GM12892 (cell line): Measurements from ENCODE around the gene AHNAK2.

Source experiments
- DNase-seq: peaks from one replicate; pipeline ENCODE4 v3.0.0; 2011; ENCODE audit not compliant: insufficient read length
- FAIRE-seq: peaks from 2 replicates; lab custom pipeline; 2011; peaks lifted over from hg19 to GRCh38; lab: Jason Lieb, UNC
- POLR2A ChIP-seq: IDR thresholded peaks from 2 replicates; pipeline ENCODE4 v1.6.1; 2011; ENCODE audit warnings: low read depth, low read length, control low read depth
- POLR2AphosphoS5 ChIP-seq: IDR thresholded peaks from 2 replicates; pipeline ENCODE4 v1.6.1; 2011; ENCODE audit warnings: low read depth, low read length, control low read depth
- TAF1 ChIP-seq: IDR thresholded peaks from 2 replicates; pipeline ENCODE4 v1.6.1; 2011; ENCODE audit warnings: low read depth, mild to moderate bottlenecking, control low read depth, low read length, borderline replicate concordance

AHNAK2 gene

GRCh38 chr14:105019861-105020814 lies 42.0 kb upstream of the AHNAK2 start:
- FAIRE-seq: no peak
- TF ChIP-seq POLR2AphosphoS5: 0 out of 2 replicates have a peak, but pooled peaks have one; percentile 10
- no peak for TF ChIP-seq POLR2A

DNA sequence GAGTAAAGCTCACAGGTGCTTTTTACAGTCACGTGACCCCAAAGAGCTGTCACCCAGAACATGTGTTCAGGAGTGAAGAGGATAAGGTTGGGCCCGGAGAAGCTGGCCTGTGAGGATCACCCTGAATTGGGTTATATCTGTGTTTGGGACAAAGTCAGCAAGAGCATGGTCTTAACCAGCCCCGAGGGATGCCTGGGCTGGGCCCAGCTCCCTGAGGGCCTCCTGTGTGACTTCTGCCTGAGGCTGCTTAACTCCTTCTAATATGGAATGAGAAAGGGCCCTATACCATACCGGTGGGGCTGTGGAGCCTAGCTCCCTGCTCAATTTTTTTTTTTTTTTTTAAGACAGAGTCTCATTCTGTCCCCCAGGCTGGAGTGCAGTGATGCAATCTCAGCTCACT lies 40.2 kb upstream of the AHNAK2 start:
- no peak for TF ChIP-seq POLR2AphosphoS5
- TF ChIP-seq POLR2A: 0 out of 2 replicates have a peak, but pooled peaks have one; percentile 6
- DNase-seq: no peak
- FAIRE-seq: no peak

More at GRCh38 chr14:105019861-105020814, 42.0 kb upstream of the AHNAK2 start:
- peak; percentile 53 for DNase-seq

- FAIRE-seq (no peak), DNase-seq (no peak)
- TF ChIP-seq TAF1 (no peak), POLR2AphosphoS5 (no peak), POLR2A (no peak)
These were observed 37.7 kb upstream of the AHNAK2 start for GRCh38 chr14:105015905-105016304.

GRCh38 chr14:105015242-105015641 lies 37.1 kb upstream of the AHNAK2 start:
- no peak for DNase-seq
- FAIRE-seq: peak; percentile 14
- TF ChIP-seq TAF1 (no peak), POLR2AphosphoS5 (no peak), POLR2A (no peak)

DNA sequence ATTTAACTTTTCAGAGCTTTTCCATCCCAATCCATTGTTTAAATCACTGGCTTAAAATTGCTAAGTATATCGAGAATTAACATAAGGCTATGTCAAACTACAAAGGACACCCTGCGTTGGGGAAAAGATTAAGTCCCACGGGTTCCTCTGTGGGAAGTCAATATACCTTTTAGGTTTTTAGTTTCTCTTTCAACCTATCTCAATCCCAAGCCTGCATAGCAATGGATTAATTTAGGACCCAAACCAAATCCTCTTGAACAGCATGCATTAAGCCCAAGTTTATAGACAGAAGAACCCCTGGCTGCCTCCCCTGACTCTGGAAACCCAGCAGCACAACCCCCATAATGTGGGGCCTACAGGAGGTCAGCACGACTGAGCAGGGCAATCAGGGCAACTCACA lies 36.5 kb upstream of the AHNAK2 start:
- TF ChIP-seq POLR2AphosphoS5 (no peak), POLR2A (no peak), TAF1 (no peak)
- FAIRE-seq (no peak), DNase-seq (no peak)

DNA sequence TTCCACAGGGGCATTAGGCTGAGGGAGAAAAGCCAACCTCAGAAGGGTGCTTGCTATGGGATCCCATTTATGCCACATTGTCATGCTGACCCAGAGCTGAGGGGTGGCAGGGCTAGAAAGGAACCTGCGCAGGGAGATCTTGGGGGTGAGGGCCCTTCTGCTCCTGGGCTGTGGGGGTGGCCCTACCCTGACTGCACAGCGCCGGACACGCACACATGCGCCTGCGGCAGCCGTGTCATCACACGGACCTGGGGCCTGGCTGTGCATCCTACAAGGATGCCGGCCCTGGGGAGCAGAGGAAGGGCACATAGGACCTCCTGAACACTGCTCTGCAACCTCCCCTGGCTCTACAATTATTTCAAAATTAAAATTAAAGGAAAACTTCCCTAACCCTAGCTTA lies 35.9 kb upstream of the AHNAK2 start:
- DNase-seq: no peak
- FAIRE-seq: no peak
- TF ChIP-seq POLR2AphosphoS5 (no peak), POLR2A (no peak), TAF1 (no peak)

DNA sequence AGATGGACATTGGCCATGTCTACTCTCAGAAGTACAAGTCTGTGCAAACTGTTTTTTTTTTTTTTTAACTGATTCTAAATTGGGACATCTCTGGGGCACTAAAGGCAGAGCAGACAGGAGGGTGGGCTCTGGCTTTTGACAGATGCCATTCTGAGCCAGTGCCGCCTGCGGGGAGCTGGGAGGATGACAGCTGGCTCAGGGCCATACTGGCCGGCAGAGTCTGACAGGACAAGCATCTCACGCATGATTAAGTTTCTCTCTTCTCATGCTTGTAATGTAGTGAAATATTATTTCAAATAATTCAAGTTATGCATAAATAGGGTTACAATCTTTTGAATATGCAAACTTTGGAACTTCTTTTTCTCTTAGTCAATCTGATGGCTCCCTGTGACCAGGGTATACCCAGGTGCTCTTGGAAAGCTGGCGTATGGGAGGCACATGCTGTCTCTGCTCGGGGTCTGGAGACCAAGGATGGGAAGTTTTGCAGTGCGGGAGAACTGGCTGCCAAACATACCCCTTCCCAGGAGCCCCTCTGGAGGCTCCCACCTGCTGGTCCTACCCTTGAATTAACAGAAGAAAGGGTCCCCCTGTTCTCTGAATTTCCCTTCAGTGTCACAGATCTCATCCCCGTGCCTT lies 35.1 kb upstream of the AHNAK2 start:
- no peak for TF ChIP-seq POLR2AphosphoS5
- TF ChIP-seq POLR2A: no peak
- TF ChIP-seq TAF1: no peak
- DNase-seq (no peak), FAIRE-seq (no peak)

- DNase-seq (no peak), FAIRE-seq (no peak)
- TF ChIP-seq TAF1 (no peak), POLR2A (no peak), POLR2AphosphoS5 (no peak)
These were observed 34.2 kb upstream of the AHNAK2 start for GRCh38 chr14:105012171-105012985.

DNA sequence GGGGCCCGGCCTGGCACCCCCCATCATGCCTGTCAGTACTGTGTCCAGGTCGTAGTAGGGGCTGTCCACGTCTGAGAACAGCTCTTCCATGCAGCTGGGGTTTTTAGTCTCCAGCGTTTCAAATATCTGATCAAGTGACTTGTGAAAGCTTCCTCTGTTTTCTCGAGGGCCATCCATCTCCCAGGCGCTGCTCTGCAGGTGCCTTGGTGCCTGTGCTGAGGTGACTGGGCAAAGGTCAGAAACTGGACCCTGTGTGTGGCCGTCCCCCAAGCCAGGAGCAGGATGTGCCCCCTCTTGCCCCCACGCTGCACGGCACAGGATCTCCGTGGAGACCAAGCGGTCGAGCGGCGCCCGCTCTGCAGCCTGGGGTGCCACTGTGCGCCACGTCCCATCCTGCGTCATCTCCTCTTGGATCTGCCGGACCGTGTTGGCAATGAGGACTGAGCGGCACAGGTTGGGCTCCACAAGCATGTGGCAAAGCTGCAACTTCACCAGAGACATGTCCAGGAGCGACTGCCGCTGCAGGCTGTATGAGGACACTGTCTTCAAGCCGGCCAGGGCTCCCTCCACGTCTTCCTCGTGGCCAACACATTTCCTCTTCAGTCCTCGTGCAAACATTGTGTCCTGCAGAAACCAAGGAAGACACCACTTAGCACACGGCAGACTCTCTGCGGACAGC lies 33.3 kb upstream of the AHNAK2 start:
- no peak for DNase-seq
- no peak for TF ChIP-seq TAF1
- TF ChIP-seq POLR2AphosphoS5: no peak
- TF ChIP-seq POLR2A: no peak
- FAIRE-seq: no peak

GRCh38 chr14:105010891-105011291 lies 32.7 kb upstream of the AHNAK2 start:
- no peak for FAIRE-seq

DNA sequence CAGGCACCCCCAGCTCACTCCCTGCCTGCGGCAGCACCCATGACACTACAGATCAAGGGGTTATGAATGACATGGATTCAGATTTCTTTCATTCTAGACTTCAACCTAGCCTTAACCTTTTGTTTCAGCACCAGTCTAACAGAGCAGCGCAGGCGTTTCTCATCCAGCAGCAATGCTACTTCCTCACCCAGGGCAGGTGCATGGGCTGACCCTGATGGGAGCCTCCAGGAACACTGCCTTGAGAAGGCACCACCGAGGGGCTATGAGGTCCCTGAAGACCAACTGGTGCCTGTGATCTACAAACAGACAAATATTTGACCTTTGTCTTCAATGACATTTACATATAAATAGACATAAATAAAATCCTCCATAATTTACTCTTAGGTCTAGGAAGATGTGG lies 31.9 kb upstream of the AHNAK2 start:
- TF ChIP-seq POLR2AphosphoS5 (no peak), TAF1 (no peak), POLR2A (no peak)
- FAIRE-seq: no peak
- no peak for DNase-seq

More at GRCh38 chr14:105010891-105011291, 32.7 kb upstream of the AHNAK2 start:
- no peak for TF ChIP-seq POLR2AphosphoS5
- no peak for TF ChIP-seq POLR2A
- TF ChIP-seq TAF1: no peak
- no peak for DNase-seq
